ENCODE measurements around the gene HAPLN3.

Gene HAPLN3

GRCh38 chr15:88908123-88908522, 12.8 kb upstream of the HAPLN3 start:
- TF ChIP-seq CTCF (IDR thresholded peaks at IDR 0.05; ENCODE audit: low read depth, low read length) = no peak
- no peak overlapping the region for H3K4me3 ChIP-seq (ENCODE audit: low read depth, low read length)

GRCh38 chr15:88907111-88907510, 11.8 kb upstream of the HAPLN3 start:
- no peak for TF ChIP-seq CTCF (IDR thresholded peaks at IDR 0.05; ENCODE audit: low read depth, low read length)
- no peak overlapping the region for H3K4me3 ChIP-seq (ENCODE audit: low read depth, low read length)

GRCh38 chr15:88906551-88906950, 11.2 kb upstream of the HAPLN3 start:
- no peak overlapping the region for H3K4me3 ChIP-seq (ENCODE audit: low read depth, low read length)
- TF ChIP-seq CTCF (IDR thresholded peaks at IDR 0.05; ENCODE audit: low read depth, low read length) = no peak

- TF ChIP-seq CTCF (IDR thresholded peaks at IDR 0.05; ENCODE audit: low read depth, low read length) = no peak
Measured at GRCh38 chr15:88906130-88906529, 10.8 kb upstream of the HAPLN3 start.

GRCh38 chr15:88905576-88905975, 10.2 kb upstream of the HAPLN3 start:
- no peak overlapping the region for H3K4me3 ChIP-seq (ENCODE audit: low read depth, low read length)
- TF ChIP-seq CTCF (IDR thresholded peaks at IDR 0.05; ENCODE audit: low read depth, low read length) = no peak

More at GRCh38 chr15:88906130-88906529, 10.8 kb upstream of the HAPLN3 start:
- no peak overlapping the region for H3K4me3 ChIP-seq (ENCODE audit: low read depth, low read length)

GRCh38 chr15:88904624-88905327, 9.4 kb upstream of the HAPLN3 start:
- peak; percentile 99 for TF ChIP-seq CTCF (IDR thresholded peaks at IDR 0.05; ENCODE audit: low read depth, low read length)
- no peak overlapping the region for H3K4me3 ChIP-seq (ENCODE audit: low read depth, low read length)

GRCh38 chr15:88904257-88904623, 8.9 kb upstream of the HAPLN3 start:
- H3K4me3 ChIP-seq (ENCODE audit: low read depth, low read length) = no peak overlapping the region
- no peak for TF ChIP-seq CTCF (IDR thresholded peaks at IDR 0.05; ENCODE audit: low read depth, low read length)
